MM.1S (cell line): Measurements from ENCODE around the gene RIMKLB.
"Not testable (repeated sequence)": the region's sequence is repeated elsewhere in the genome, so short reads cannot be mapped to it uniquely, and the experiment has no call there.

Experiments
- EZH2phosphoT487 ChIP-seq: fragments of 300-600 bp; sonication (generic); IDR thresholded peaks from 2 replicates; pipeline ENCODE4 v1.6.1; 2018; ENCODE audit warnings: antibody characterized with exemption, low read length
- TF ChIP-seq, protein P1 (sequence below): fragments of 300-600 bp; sonication (generic); IDR thresholded peaks from 2 replicates; pipeline ENCODE4 v1.5.1; 2016; ENCODE audit warnings: antibody characterized with exemption, low read length, mixed read lengths

DNA sequence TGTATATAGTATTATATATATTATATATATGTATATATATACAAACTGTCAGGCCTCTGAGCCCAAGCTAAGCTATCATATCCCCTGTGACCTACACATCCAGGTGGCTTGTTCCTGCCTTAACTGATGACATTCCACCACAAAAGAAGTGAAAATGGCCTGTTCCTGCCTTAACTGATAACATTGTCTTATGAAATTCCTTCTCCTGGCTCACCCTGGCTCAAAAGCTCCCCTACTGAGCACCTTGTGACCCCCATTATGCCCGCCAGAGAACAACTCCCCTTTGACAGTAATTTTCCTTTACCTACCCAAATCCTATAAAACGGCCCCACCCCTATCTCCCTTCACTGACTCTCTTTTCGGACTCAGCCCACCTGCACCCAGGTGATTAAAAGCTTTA, 107.0 kb downstream of the RIMKLB start:
- TF ChIP-seq, protein P1, sequence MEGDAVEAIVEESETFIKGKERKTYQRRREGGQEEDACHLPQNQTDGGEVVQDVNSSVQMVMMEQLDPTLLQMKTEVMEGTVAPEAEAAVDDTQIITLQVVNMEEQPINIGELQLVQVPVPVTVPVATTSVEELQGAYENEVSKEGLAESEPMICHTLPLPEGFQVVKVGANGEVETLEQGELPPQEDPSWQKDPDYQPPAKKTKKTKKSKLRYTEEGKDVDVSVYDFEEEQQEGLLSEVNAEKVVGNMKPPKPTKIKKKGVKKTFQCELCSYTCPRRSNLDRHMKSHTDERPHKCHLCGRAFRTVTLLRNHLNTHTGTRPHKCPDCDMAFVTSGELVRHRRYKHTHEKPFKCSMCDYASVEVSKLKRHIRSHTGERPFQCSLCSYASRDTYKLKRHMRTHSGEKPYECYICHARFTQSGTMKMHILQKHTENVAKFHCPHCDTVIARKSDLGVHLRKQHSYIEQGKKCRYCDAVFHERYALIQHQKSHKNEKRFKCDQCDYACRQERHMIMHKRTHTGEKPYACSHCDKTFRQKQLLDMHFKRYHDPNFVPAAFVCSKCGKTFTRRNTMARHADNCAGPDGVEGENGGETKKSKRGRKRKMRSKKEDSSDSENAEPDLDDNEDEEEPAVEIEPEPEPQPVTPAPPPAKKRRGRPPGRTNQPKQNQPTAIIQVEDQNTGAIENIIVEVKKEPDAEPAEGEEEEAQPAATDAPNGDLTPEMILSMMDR = not testable (repeated sequence)
- not testable (repeated sequence) for TF ChIP-seq EZH2phosphoT487
